K562 (cell line): ENCODE results near the gene QKI. TPM values are rescaled to one million over a fixed set of nuclear protein-coding genes. Genes with fewer than 3 reads are reported as not detected.

Experiments used
- ATAC-seq: fragments of 200-7000 bp; cut with Tn5 transposase; 3 replicates; pipeline ENCODE4 v1.9.1; 2020; ENCODE audit warnings: moderate library complexity
- BruUV-seq: library from RNA; stranded (reverse); fragments of 400-500 nt; replicated peaks from 2 replicates; lab custom pipeline; 2021; lab: Mats Ljungman, UMichigan
- CTCF ChIA-PET: fragments of 300-600 bp; formaldehyde crosslinking; extraction: SDS; loops from one replicate; lab custom pipeline; 2021; ENCODE audit warnings: low intra/inter-chr PET ratio; lab: Yijun Ruan, JAX
- POLR2A ChIA-PET: fragments of 300-600, 350-650 bp; sonication (Branson Sonifier 250); formaldehyde crosslinking; extraction: SDS; loops from one replicate; lab custom pipeline; 2021; ENCODE audit warnings: antibody characterized with exemption, inconsistent platforms; lab: Yijun Ruan, JAX
- DNase-seq, 4 experiments: peaks; one replicate each; pipeline versions ENCODE4 v3.0.0 to v3.0.0-alpha.2; 2011 to 2018; ENCODE audit warnings: low spot score in 3 of 4, mixed read lengths in 3 of 4; ENCODE audit errors: extremely low read depth in 1 of 4
- FAIRE-seq: peaks from 2 replicates; lab custom pipeline; 2011; peaks lifted over from hg19 to GRCh38; lab: Jason Lieb, UNC
- H2AFZ ChIP-seq: 2 replicates; pipeline ENCODE4 v1.6.0; 2011; ENCODE audit warnings: low read depth, low read length, control low read depth, inconsistent platforms
- H3K27ac ChIP-seq: fragments of 200-600 bp; 3 replicates; pipeline ENCODE4 v1.8.0; 2011; ENCODE audit warnings: low read depth, mild to moderate bottlenecking, control low read depth, inconsistent platforms, low read length, moderate library complexity, mixed read lengths; ENCODE audit errors: extremely low read depth
- H3K27me3 ChIP-seq, 2 experiments: fragments of 300-600 bp in 1 of 2; 2 replicates in 1 of 2; 3 replicates in 1 of 2; pipeline versions ENCODE4 v1.6.0 to v1.8.0; 2011; ENCODE audit warnings: inconsistent platforms in 2 of 2, low read length in 2 of 2, mild to moderate bottlenecking in 1 of 2, mixed read lengths in 1 of 2, moderate library complexity in 1 of 2; ENCODE audit not compliant: control insufficient read depth in 2 of 2, insufficient read depth in 2 of 2
- H3K36me3 ChIP-seq: fragments of 300-600 bp; 3 replicates; pipeline ENCODE4 v1.8.0; 2011; ENCODE audit warnings: mild to moderate bottlenecking, low read length, inconsistent platforms; ENCODE audit not compliant: control insufficient read depth, insufficient read depth
- H3K4me1 ChIP-seq, 2 experiments: fragments of 200-600 bp in 1 of 2; replicated peaks in 1 of 2; 2 replicates in 1 of 2; 3 replicates in 1 of 2; pipeline versions ENCODE4 v1.5.1 to v1.8.0; 2011; ENCODE audit warnings: inconsistent platforms in 2 of 2, low read length in 2 of 2, mild to moderate bottlenecking in 1 of 2, mixed read lengths in 1 of 2, moderate library complexity in 1 of 2; ENCODE audit not compliant: control insufficient read depth in 2 of 2, insufficient read depth in 2 of 2
- H3K4me2 ChIP-seq: 2 replicates; pipeline ENCODE4 v1.6.1; 2011; ENCODE audit warnings: low read length, control low read depth, inconsistent platforms, mixed read lengths; ENCODE audit not compliant: insufficient read depth
- H3K4me3 ChIP-seq: fragments of 200-600 bp; sonication (generic), shearing (Covaris generic); 2 replicates; pipeline ENCODE4 v1.5.1; 2016; ENCODE audit warnings: control low read depth, inconsistent platforms
- H3K79me2 ChIP-seq: fragments of 200-600 bp; 3 replicates; pipeline ENCODE4 v1.8.0; 2011; ENCODE audit warnings: low read length, inconsistent platforms; ENCODE audit not compliant: control insufficient read depth, insufficient read depth
- H3K9ac ChIP-seq, 2 experiments: 2 replicates each; pipeline versions ENCODE4 v1.6.0 to v1.6.1; 2011; ENCODE audit warnings: low read depth in 2 of 2, low read length in 2 of 2, control low read depth in 1 of 2, inconsistent platforms in 1 of 2, mild to moderate bottlenecking in 1 of 2, mixed read lengths in 1 of 2; ENCODE audit not compliant: insufficient read depth in 1 of 2
- H3K9me1 ChIP-seq: one replicate; pipeline ENCODE4 v1.6.0; 2011; ENCODE audit warnings: inconsistent platforms, mild to moderate bottlenecking, low read length, moderate library complexity; ENCODE audit not compliant: control insufficient read depth, insufficient read depth
- H3K9me3 ChIP-seq: replicated peaks from 2 replicates; pipeline ENCODE4 v1.5.1; 2011; ENCODE audit warnings: low read depth, low read length, inconsistent platforms; ENCODE audit not compliant: control insufficient read depth, insufficient read depth
- H4K20me1 ChIP-seq: replicated peaks from 2 replicates; pipeline ENCODE4 v1.6.1; 2011; ENCODE audit warnings: low read length, inconsistent platforms, mixed read lengths; ENCODE audit not compliant: control insufficient read depth, insufficient read depth
- CAMTA2 ChIP-seq: fragments of 250-450 bp; sonication (Bioruptor Pico); conservative IDR thresholded peaks from 2 replicates; pipeline ENCODE4 v1.5.1; 2022
- CBX1 ChIP-seq: sonication (generic); IDR thresholded peaks from 2 replicates; pipeline ENCODE4 v1.6.1; 2016; ENCODE audit warnings: antibody characterized with exemption, low read depth, mild to moderate bottlenecking
- CBX8 ChIP-seq: fragments of 200-600 bp; sonication (generic); IDR thresholded peaks from 2 replicates; pipeline ENCODE4 v1.6.1; 2012; ENCODE audit warnings: borderline replicate concordance, mixed run types, low read depth, mild to moderate bottlenecking, moderate library complexity, mixed read lengths, low read length, control low read depth, inconsistent platforms; ENCODE audit not compliant: poor library complexity, severe bottlenecking; ENCODE audit errors: extremely low read depth
- CHD2 ChIP-seq: IDR thresholded peaks from 2 replicates; pipeline ENCODE4 v1.6.1; 2011; ENCODE audit warnings: low read depth, low read length
- DACH1 ChIP-seq: fragments of 450-650 bp; IDR thresholded peaks from 2 replicates; pipeline ENCODE4 v1.6.1; 2018; ENCODE audit not compliant: partially characterized antibody
- GABPB2 ChIP-seq: fragments of 250-450 bp; sonication (Bioruptor Pico); conservative IDR thresholded peaks from 2 replicates; pipeline ENCODE4 v1.5.1; 2021; ENCODE audit warnings: mild to moderate bottlenecking
- MCM5 ChIP-seq: fragments of 450-650 bp; IDR thresholded peaks from 2 replicates; pipeline ENCODE4 v1.6.1; 2016; ENCODE audit warnings: low read depth
- MEIS2 ChIP-seq: fragments of 450-650 bp; IDR thresholded peaks from 2 replicates; pipeline ENCODE4 v1.6.1; 2014; ENCODE audit warnings: mild to moderate bottlenecking; ENCODE audit not compliant: partially characterized antibody
- PYGO2 ChIP-seq: fragments of 450-650 bp; IDR thresholded peaks from 2 replicates; pipeline ENCODE4 v1.6.1; 2016; ENCODE audit warnings: mild to moderate bottlenecking, missing genetic modification characterization, moderate library complexity, missing compliant biosample characterization
- RBM14 ChIP-seq: fragments of 200-400 bp; formaldehyde crosslinking; IDR thresholded peaks from 2 replicates; pipeline ENCODE4 v1.6.1; 2018; ENCODE audit warnings: low read depth, mild to moderate bottlenecking, low read length, moderate library complexity, borderline replicate concordance; ENCODE audit not compliant: insufficient read depth
- SIN3A ChIP-seq, 2 experiments: fragments of 150-350 bp in 1 of 2; IDR thresholded peaks; 2 replicates each; pipeline ENCODE4 v1.6.1; 2011 to 2016; ENCODE audit warnings: borderline replicate concordance in 2 of 2, low read depth in 2 of 2, low read length in 2 of 2, mild to moderate bottlenecking in 2 of 2, moderate library complexity in 2 of 2; ENCODE audit not compliant: control insufficient read depth in 1 of 2
- SP2 ChIP-seq: IDR thresholded peaks from 2 replicates; pipeline ENCODE4 v1.6.1; 2011; ENCODE audit warnings: mild to moderate bottlenecking, low read depth, low read length, moderate library complexity; ENCODE audit not compliant: poor library complexity, severe bottlenecking; ENCODE audit errors: extremely low read depth
- STAT5B ChIP-seq: fragments of 250-450 bp; sonication (Bioruptor Pico); IDR thresholded peaks from 2 replicates; pipeline ENCODE4 v1.8.0; 2021; ENCODE audit warnings: mild to moderate bottlenecking, inconsistent platforms
- TAF7 ChIP-seq: fragments of 450-650 bp; IDR thresholded peaks from 2 replicates; pipeline ENCODE4 v1.6.1; 2016; ENCODE audit warnings: missing genetic modification characterization, missing compliant biosample characterization
- ZNF253 ChIP-seq: fragments of 250-450 bp; sonication (Bioruptor Pico); conservative IDR thresholded peaks from 2 replicates; pipeline ENCODE4 v1.6.1; 2021; ENCODE audit warnings: mild to moderate bottlenecking
- ZNF740 ChIP-seq, 3 experiments: fragments of 200-800 bp in 1 of 3; sonication (Bioruptor generic) in 1 of 3; sonication (generic) in 1 of 3; formaldehyde crosslinking in 1 of 3; IDR thresholded peaks; 2 replicates each; pipeline versions ENCODE4 v1.6.1 to v1.8.0; 2016 to 2022; ENCODE audit warnings: mild to moderate bottlenecking in 2 of 3, missing compliant biosample characterization in 2 of 3, missing genetic modification characterization in 2 of 3, missing genetic modification reagents in 1 of 3
- WGBS: fragments of 100-300 bp; shearing (Covaris generic); methylation state at CpG from one replicate; pipeline ENCODE4 v1.1.6; 2016; ENCODE audit warnings: low coverage, mixed read lengths; ENCODE audit not compliant: insufficient coverage; ENCODE audit errors: missing lambda C conversion rate; 5-methylcytosine and 5-hydroxymethylcytosine counted together
- in situ Hi-C: fragments of 300-500 bp; cut with MboI; formaldehyde crosslinking; loops from 4 replicates; pipeline ENCODE4 v1.15.0; 2018; ENCODE audit warnings: inconsistent platforms, mixed read lengths
- intact Hi-C: fragments of 100-400 bp; cut with micrococcal nuclease; formaldehyde crosslinking; loops from 2 replicates; pipeline ENCODE4 v1.14.2; 2022
- polyA plus RNA-seq, 8 experiments: library from polyadenylated mRNA; depleted of rRNA in 4 of 8; stranded (reverse) in 5 of 8; unstranded in 3 of 8; fragments of >200 nt; fragmentation: Nextera tagmentation in 2 of 8; fragmentation: Illumina TruSeq in 1 of 8; extraction: Ambion mirVana in 2 of 8; extraction: Trizol in 1 of 8; gene quantifications; 2 replicates each; pipeline versions ENCODE4 v1.2.1 to v1.2.3, GENCODE V29; 2011 to 2014; ENCODE audit warnings: inconsistent platforms in 1 of 8, missing spikeins in 1 of 8
- total RNA-seq, 7 experiments: library from RNA; depleted of rRNA in 6 of 7; stranded (reverse); fragments of >200 nt in 6 of 7; fragmentation: Illumina TruSeq in 2 of 7; extraction: Trizol in 2 of 7; gene quantifications; 2 replicates each; pipeline versions ENCODE4 v1.2.1 to v1.2.3, GENCODE V29; 2011 to 2021; ENCODE audit warnings: low replicate concordance in 1 of 7
- TF ChIP-seq, protein P1 (sequence below): sonication (generic); formaldehyde crosslinking; IDR thresholded peaks from 2 replicates; pipeline ENCODE4 v1.8.1; 2023; ENCODE audit warnings: mild to moderate bottlenecking, missing genetic modification reagents
- TF ChIP-seq, protein P2 (sequence below): IDR thresholded peaks from 2 replicates; pipeline ENCODE4 v1.6.1; 2011; ENCODE audit warnings: borderline replicate concordance, low read depth, mild to moderate bottlenecking, moderate library complexity, low read length; ENCODE audit not compliant: insufficient read depth, poor library complexity, severe bottlenecking

Gene QKI
- total and polyA plus RNA-seq, 9 of the 15 experiments (the other 6 are each of a cell fraction or from before 2014, with no cell fraction given): 20.4 to 215 (median 123) TPM

DNA sequence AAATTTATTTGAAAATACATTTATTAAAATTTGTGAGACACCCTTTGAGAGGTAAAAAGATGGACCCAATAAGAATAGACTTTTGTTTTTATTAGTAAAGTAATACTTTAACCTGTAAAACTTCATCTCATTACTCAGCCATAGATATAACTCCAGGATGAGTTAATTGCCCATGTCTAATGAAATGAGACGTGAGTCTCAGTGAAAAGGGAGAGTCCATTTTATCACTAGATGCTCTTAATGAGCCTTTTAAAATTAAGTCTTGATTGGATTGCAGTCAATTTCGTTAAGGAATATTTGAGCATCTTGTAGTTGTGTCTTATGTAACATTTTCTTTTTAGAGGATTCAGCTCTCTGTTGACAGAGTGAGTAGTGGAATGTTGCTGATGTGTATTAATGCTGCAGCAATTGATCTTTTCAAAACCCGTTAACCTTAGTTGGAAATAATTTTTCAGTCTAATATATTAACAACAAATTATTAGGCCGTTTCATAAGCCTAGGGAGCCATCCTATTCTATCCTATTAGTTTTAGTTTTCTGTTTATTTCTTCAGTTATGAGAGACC lies 77.3 kb downstream of the QKI start:
- 91% methylated on average over 4 of the region's 4 CpGs for WGBS
- Histone ChIP-seq H3K9ac (no peak overlapping the region), H3K4me2 (no peak overlapping the region), H3K27ac (no peak overlapping the region), H3K9me1 (peaks cover 4% of the 10 kb centered on the region), H3K4me1 (peaks cover 0 to 3% of the 10 kb centered on the region in 2 experiments; a peak in 2 of 5 replicates), H3K36me3 (peaks cover 9% of the 10 kb centered on the region; the same call in 1 of the 3 replicates), H3K79me2 (peaks cover 100% of the 10 kb centered on the region), H4K20me1 (no peaks in the 10 kb centered on the region), H3K27me3 (no peaks in the 10 kb centered on the region), H2AFZ (no peak overlapping the region), H3K4me3 (no peak overlapping the region), H3K9me3 (no peaks in the 10 kb centered on the region)
- no peak for TF ChIP-seq ZNF253 (CRISPR knock-in tag)
- no peak for TF ChIP-seq CHD2
- TF ChIP-seq, protein P1, sequence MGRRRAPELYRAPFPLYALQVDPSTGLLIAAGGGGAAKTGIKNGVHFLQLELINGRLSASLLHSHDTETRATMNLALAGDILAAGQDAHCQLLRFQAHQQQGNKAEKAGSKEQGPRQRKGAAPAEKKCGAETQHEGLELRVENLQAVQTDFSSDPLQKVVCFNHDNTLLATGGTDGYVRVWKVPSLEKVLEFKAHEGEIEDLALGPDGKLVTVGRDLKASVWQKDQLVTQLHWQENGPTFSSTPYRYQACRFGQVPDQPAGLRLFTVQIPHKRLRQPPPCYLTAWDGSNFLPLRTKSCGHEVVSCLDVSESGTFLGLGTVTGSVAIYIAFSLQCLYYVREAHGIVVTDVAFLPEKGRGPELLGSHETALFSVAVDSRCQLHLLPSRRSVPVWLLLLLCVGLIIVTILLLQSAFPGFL (CRISPR knock-in tag): no peak
- no peak for TF ChIP-seq CAMTA2 (CRISPR knock-in tag)
- TF ChIP-seq MEIS2: no peak
- TF ChIP-seq PYGO2 (tag): no peak
- no peak for TF ChIP-seq ZNF740 (CRISPR knock-in tag; IDR thresholded peaks at IDR 0.05)
- TF ChIP-seq ZNF740 (tag; IDR thresholded peaks at IDR 0.05): no peak
- TF ChIP-seq, protein P2, sequence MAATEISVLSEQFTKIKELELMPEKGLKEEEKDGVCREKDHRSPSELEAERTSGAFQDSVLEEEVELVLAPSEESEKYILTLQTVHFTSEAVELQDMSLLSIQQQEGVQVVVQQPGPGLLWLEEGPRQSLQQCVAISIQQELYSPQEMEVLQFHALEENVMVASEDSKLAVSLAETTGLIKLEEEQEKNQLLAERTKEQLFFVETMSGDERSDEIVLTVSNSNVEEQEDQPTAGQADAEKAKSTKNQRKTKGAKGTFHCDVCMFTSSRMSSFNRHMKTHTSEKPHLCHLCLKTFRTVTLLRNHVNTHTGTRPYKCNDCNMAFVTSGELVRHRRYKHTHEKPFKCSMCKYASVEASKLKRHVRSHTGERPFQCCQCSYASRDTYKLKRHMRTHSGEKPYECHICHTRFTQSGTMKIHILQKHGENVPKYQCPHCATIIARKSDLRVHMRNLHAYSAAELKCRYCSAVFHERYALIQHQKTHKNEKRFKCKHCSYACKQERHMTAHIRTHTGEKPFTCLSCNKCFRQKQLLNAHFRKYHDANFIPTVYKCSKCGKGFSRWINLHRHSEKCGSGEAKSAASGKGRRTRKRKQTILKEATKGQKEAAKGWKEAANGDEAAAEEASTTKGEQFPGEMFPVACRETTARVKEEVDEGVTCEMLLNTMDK: no peak
- TF ChIP-seq RBM14: no peak
- TF ChIP-seq TAF7 (tag): no peak
- TF ChIP-seq CBX8: no peak
- TF ChIP-seq SIN3A (IDR thresholded peaks at IDR 0.05; ENCODE audit: borderline replicate concordance in 2 of 2, control insufficient read depth in 1 of 2, low read depth in 2 of 2, low read length in 2 of 2): no peak
- no peak for TF ChIP-seq DACH1
- TF ChIP-seq CBX1: no peak
- no peak for TF ChIP-seq STAT5B (CRISPR knock-in tag)
- no peak for TF ChIP-seq MCM5
- TF ChIP-seq GABPB2 (CRISPR knock-in tag): no peak
- TF ChIP-seq SP2: no peak
- FAIRE-seq (no peak), DNase-seq (no peak), ATAC-seq (no peak)
- intact Hi-C loops (no loop called here), in situ Hi-C loops (no loop called here)
- no TSS peak for BruUV-seq
- CTCF ChIA-PET: no interaction called here
- POLR2A ChIA-PET: no interaction called here
